GM23338 (cell line): ENCODE measurements around the gene PDIA5.

Experiments used
- EZH2 ChIP-seq: fragments of 200-600 bp; sonication (generic); IDR thresholded peaks from one replicate; pipeline ENCODE4 v1.8.0; 2017; ENCODE audit warnings: antibody characterized with exemption, mild to moderate bottlenecking, low read depth; ENCODE audit not compliant: unreplicated experiment
- TF ChIP-seq, protein P1 (sequence below), 2 experiments: fragments of 200-600 bp in 1 of 2; sonication (generic) in 1 of 2; conservative IDR thresholded peaks; 2 replicates each; pipeline versions ENCODE4 v1.5.1 to v1.6.1; 2016 to 2017; ENCODE audit warnings: antibody characterized with exemption in 2 of 2, low read depth in 2 of 2, mild to moderate bottlenecking in 2 of 2, moderate library complexity in 1 of 2

DNA sequence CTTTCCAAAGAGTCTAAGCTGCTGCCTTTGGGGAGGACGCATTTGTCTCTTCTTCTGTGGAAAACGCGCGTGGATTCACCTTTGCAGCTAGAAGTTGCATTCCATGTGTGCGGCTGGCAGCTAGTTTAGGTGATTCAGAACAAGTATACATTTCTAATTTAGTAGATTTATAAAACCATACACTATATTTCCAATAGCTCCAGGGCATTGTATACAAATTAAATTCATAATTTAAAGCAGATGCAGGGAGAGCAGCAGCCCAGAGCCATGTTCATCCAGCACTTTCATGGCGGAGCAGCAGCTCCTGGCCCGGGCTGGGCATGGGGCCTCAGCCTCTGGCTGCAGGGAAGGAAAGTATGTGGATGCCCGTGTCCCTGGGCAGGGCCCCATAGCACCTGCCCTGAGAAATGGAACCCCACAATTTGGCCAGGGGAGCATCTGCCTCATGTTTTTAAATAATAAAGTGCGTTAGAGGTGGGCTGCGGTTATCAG lies 92.1 kb downstream of the PDIA5 start:
- TF ChIP-seq, protein P1, sequence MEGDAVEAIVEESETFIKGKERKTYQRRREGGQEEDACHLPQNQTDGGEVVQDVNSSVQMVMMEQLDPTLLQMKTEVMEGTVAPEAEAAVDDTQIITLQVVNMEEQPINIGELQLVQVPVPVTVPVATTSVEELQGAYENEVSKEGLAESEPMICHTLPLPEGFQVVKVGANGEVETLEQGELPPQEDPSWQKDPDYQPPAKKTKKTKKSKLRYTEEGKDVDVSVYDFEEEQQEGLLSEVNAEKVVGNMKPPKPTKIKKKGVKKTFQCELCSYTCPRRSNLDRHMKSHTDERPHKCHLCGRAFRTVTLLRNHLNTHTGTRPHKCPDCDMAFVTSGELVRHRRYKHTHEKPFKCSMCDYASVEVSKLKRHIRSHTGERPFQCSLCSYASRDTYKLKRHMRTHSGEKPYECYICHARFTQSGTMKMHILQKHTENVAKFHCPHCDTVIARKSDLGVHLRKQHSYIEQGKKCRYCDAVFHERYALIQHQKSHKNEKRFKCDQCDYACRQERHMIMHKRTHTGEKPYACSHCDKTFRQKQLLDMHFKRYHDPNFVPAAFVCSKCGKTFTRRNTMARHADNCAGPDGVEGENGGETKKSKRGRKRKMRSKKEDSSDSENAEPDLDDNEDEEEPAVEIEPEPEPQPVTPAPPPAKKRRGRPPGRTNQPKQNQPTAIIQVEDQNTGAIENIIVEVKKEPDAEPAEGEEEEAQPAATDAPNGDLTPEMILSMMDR (conservative IDR thresholded peaks at IDR 0.05; ENCODE audit: low read depth in 2 of 2): no peak
- no peak for TF ChIP-seq EZH2
